Activated B cell treated with CpG ODN at 0.5 μM for 24 hours (primary cell): ENCODE results near the gene PCF11. TPM values are rescaled to one million over a fixed set of nuclear protein-coding genes. Genes with fewer than 3 reads are reported as not detected.

Experiments
- ATAC-seq: fragments of 200-7000 bp; cut with Tn5 transposase; one replicate; pipeline ENCODE4 v1.10.0; 2021; ENCODE audit warnings: low read depth, mild to moderate bottlenecking, moderate library complexity
- CTCF ChIA-PET: fragments of 350-600 bp; sonication (Branson Sonifier 250); formaldehyde crosslinking; loops from one replicate; lab custom pipeline; 2021; ENCODE audit warnings: antibody characterized with exemption; lab: Charles Lee
- POLR2A ChIA-PET: fragments of 350-600 bp; sonication (Branson Sonifier 250); formaldehyde crosslinking; loops from one replicate; lab custom pipeline; 2021; ENCODE audit warnings: antibody characterized with exemption; lab: Charles Lee
- DNase-seq: peaks from one replicate; pipeline ENCODE4 v3.0.0; 2022
- H3K27ac Mint-ChIP-seq: one replicate; pipeline ENCODE4 v1.8.0; 2020; ENCODE audit warnings: mixed read lengths
- H3K27me3 Mint-ChIP-seq: one replicate; pipeline ENCODE4 v1.8.0; 2021; ENCODE audit warnings: mixed read lengths
- H3K36me3 Mint-ChIP-seq: one replicate; pipeline ENCODE4 v1.8.0; 2021; ENCODE audit warnings: low read depth, mixed read lengths
- H3K4me1 Mint-ChIP-seq: one replicate; pipeline ENCODE4 v1.8.0; 2021; ENCODE audit warnings: mixed read lengths
- H3K4me3 Mint-ChIP-seq: one replicate; pipeline ENCODE4 v1.8.0; 2020; ENCODE audit warnings: mild to moderate bottlenecking, mixed read lengths
- H3K9me3 Mint-ChIP-seq: one replicate; pipeline ENCODE4 v1.8.0; 2020; ENCODE audit warnings: mixed read lengths
- CTCF ChIP-seq: fragments of 200-600 bp; IDR thresholded peaks from one replicate; pipeline ENCODE4 v1.8.0; 2022; ENCODE audit warnings: antibody characterized with exemption, mild to moderate bottlenecking
- intact Hi-C: fragments of 100-400 bp; cut with micrococcal nuclease; formaldehyde crosslinking; loops from one replicate; pipeline ENCODE4 v1.15.1; 2024
- total RNA-seq: library from RNA; stranded (reverse); gene quantifications from 2 replicates; pipeline ENCODE4 v1.2.3, GENCODE V29; 2022

Gene PCF11
- total RNA-seq = 105 and 123 TPM in 2 replicates

- H3K9me3 Mint-ChIP-seq = no peaks in the 10 kb centered on the region
- peaks cover 53% of the 10 kb centered on the region for H3K36me3 Mint-ChIP-seq
- H3K27me3 Mint-ChIP-seq = no peaks in the 10 kb centered on the region
- peaks cover 41% of the 10 kb centered on the region for H3K4me1 Mint-ChIP-seq
- peak within 1 kb of the TSS; percentile 100 for H3K4me3 Mint-ChIP-seq
- intact Hi-C loops = loop anchor here (1.0 to 2.0 kb wide), 9 partner anchors 16 to 256 kb away; partner anchors contain the start of genes ANKRD42, CCDC90B and DDIAS
- peak within 1 kb of the TSS; percentile 100 for H3K27ac Mint-ChIP-seq
- CTCF ChIA-PET = interaction anchor here (0.6 to 1.7 kb wide), 9 partner anchors 83 to 289 kb away, joined by 3 to 14 read pairs (median 3); partner anchors contain the start of genes DDIAS and RAB30
- DNase-seq (no peak), ATAC-seq (peak; percentile 18)
- no peak for TF ChIP-seq CTCF
- POLR2A ChIA-PET = interaction anchor here (0.6 to 6.4 kb wide), 37 partner anchors 9 to 261 kb away, joined by 3 to 129 read pairs (median 6); partner anchors contain the start of genes ANKRD42, CCDC90B, DDIAS and PRCP
Measured at GRCh38 chr11:83156996-83157593, at the start of gene PCF11. PCF11 (plus strand) TSS chr11:83157131; CDS start chr11:83157440, 309 bp downstream.

GRCh38 chr11:83112886-83113285 lies 44.0 kb upstream of the PCF11 start:
- POLR2A ChIA-PET = interaction anchor here (1.1 kb wide), 1 partner anchor 44 kb away, joined by 3 read pairs; the partner anchor contains the start of gene PCF11
- CTCF ChIA-PET = no interaction called here

GRCh38 chr11:83115026-83115425 lies 41.9 kb upstream of the PCF11 start:
- no peak overlapping the region for H3K27ac Mint-ChIP-seq
- peaks cover 37% of the 10 kb centered on the region for H3K4me1 Mint-ChIP-seq
- CTCF ChIA-PET = interaction anchor here (0.6 kb wide), 1 partner anchor 31 kb away, joined by 3 read pairs; no protein-coding TSS in a partner anchor
- no peaks in the 10 kb centered on the region for H3K27me3 Mint-ChIP-seq
- ATAC-seq (no peak), DNase-seq (no peak)
- H3K4me3 Mint-ChIP-seq = peak overlapping the region; percentile 49
- intact Hi-C loops = no loop called here
- peaks cover 5% of the 10 kb centered on the region for H3K36me3 Mint-ChIP-seq
- TF ChIP-seq CTCF = no peak
- no peaks in the 10 kb centered on the region for H3K9me3 Mint-ChIP-seq
- POLR2A ChIA-PET = interaction anchor here (0.6 to 1.7 kb wide), 4 partner anchors 10 to 186 kb away, joined by 3 to 14 read pairs (median 6); partner anchors contain the start of gene PCF11

More at GRCh38 chr11:83112886-83113285, 44.0 kb upstream of the PCF11 start:
- Mint-ChIP-seq H3K4me3 (no peak overlapping the region), H3K9me3 (no peaks in the 10 kb centered on the region), H3K27me3 (no peaks in the 10 kb centered on the region), H3K36me3 (peaks cover 5% of the 10 kb centered on the region), H3K4me1 (peaks cover 28% of the 10 kb centered on the region), H3K27ac (no peak overlapping the region)
- ATAC-seq (no peak), DNase-seq (no peak)
- TF ChIP-seq CTCF = no peak
- intact Hi-C loops = no loop called here

- no peak for TF ChIP-seq CTCF
- Mint-ChIP-seq H3K9me3 (no peaks in the 10 kb centered on the region), H3K27me3 (no peaks in the 10 kb centered on the region), H3K27ac (no peak overlapping the region), H3K4me3 (peak overlapping the region; percentile 64), H3K4me1 (peaks cover 37% of the 10 kb centered on the region), H3K36me3 (peaks cover 5% of the 10 kb centered on the region)
- ATAC-seq (no peak), DNase-seq (no peak)
- POLR2A ChIA-PET = interaction anchor here (0.7 to 1.7 kb wide), 4 partner anchors 9 to 59 kb away, joined by 3 to 14 read pairs (median 7); partner anchors contain the start of gene PCF11
- CTCF ChIA-PET = interaction anchor here (0.6 kb wide), 1 partner anchor 30 kb away, joined by 3 read pairs; no protein-coding TSS in a partner anchor
- intact Hi-C loops = no loop called here
Measured at GRCh38 chr11:83115551-83115950, 41.4 kb upstream of the PCF11 start.
